IPS DF 4.7 (cell line): ENCODE measurements around the gene SESN3.

Experiments
- DNase-seq: peaks from one replicate; pipeline ENCODE4 v3.0.0-alpha.2; 2013; ENCODE audit warnings: low spot score; ENCODE audit errors: extremely low read depth

The SESN3 gene

DNA sequence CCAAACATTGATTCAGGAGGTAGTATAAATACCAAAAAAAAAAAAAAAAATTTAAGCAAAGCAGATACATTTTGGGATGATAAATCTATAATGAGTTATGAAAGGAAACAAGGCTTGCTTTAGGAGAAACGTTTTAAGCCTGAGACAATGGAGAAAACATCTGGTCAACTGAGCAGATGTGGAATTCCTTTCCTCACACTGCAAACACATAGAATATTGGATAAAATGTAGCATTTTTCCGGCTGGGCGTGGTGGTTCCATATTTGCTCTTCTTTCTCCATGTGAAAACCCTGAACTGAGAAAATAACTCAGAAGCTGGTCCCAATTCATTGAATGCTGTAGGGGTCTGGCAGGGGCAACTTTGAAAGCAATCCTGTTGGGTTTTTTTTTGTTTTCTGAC, 107.4 kb downstream of the SESN3 start:
- DNase-seq = no peak

DNA sequence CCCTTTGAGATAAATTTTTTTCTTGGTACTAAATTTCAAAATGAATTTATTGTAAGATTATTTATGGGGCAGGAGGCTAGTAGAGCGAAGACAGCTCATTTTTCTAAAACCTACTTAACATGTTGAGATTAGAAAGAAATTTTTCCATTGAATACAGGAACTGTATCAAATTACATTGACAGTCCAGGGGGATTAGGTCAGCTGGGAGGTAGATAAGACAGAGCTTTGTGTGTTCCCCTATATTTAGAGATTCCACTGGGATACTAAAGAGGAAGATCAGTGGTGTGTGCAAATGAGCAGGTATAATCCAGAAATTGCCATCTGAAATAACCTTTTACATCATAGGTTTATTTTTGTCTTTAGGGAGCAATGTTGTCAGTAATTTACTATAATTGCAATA, 109.3 kb downstream of the SESN3 start:
- DNase-seq = no peak

- DNase-seq = no peak
These were observed 111.5 kb downstream of the SESN3 start for GRCh38 chr11:95119361-95120060.

- DNase-seq = no peak
These were observed 115.4 kb downstream of the SESN3 start for GRCh38 chr11:95115597-95115996.
